ENCODE measurements around the gene SH3TC2. TPM values are rescaled to one million over a fixed set of nuclear protein-coding genes. Genes with fewer than 3 reads are reported as not detected.

Gene SH3TC2
- total and polyA plus RNA-seq, 2 donors (not counting 1 experiment from before 2014, with no cell fraction given): not detected

- Histone ChIP-seq H3K36me3 (replicated peaks in 1 of 2; ENCODE audit: control extremely low read depth in 1 of 2, control insufficient read depth in 1 of 2, extremely low read depth in 1 of 2, insufficient read depth in 2 of 2, low read length in 1 of 2) (no peaks in the 10 kb centered on the region), H3K9ac (ENCODE audit: low read length) (no peak overlapping the region), H3K79me2 (ENCODE audit: control insufficient read depth, insufficient read depth, low read length) (no peaks in the 10 kb centered on the region), H3K27ac (ENCODE audit: low read length in 2 of 2) (no peak overlapping the region), H4K20me1 (ENCODE audit: control insufficient read depth, insufficient read depth, low read length, poor library complexity, severe bottlenecking) (no peaks in the 10 kb centered on the region), H3K4me2 (replicated peaks; ENCODE audit: low read depth, low read length, poor library complexity, severe bottlenecking) (no peak overlapping the region), H3K27me3 (replicated peaks in 1 of 4; ENCODE audit: control extremely low read depth in 1 of 4, control insufficient read depth in 3 of 4, insufficient read depth in 4 of 4, low read length in 3 of 4) (no peaks in the 10 kb centered on the region), H2AFZ (ENCODE audit: insufficient read depth, low read depth, low read length, poor library complexity, severe bottlenecking) (no peak overlapping the region), H3K9me3 (ENCODE audit: control extremely low read depth in 1 of 3, control insufficient read depth in 2 of 3, insufficient read depth in 1 of 3, low read length in 2 of 3) (no peaks in the 10 kb centered on the region), H3K4me3 (ENCODE audit: control extremely low read depth in 1 of 5, extremely low read depth in 1 of 5, insufficient read depth in 1 of 5, low read depth in 2 of 5, low read length in 4 of 5) (no peak overlapping the region), H3K4me1 (ENCODE audit: control insufficient read depth in 2 of 2, insufficient read depth in 2 of 2, low read length in 2 of 2) (no peaks in the 10 kb centered on the region)
- TF ChIP-seq EZH2 (IDR thresholded peaks at IDR 0.05; ENCODE audit: borderline replicate concordance, insufficient read depth, low read depth, low read length, poor library complexity, severe bottlenecking) (no peak), CTCF (IDR thresholded peaks at IDR 0.05) (no peak)
- no peak for DNase-seq
- Mint-ChIP-seq H3K4me3 (no peak overlapping the region), H3K4me1 (no peaks in the 10 kb centered on the region), H3K27me3 (peaks cover 26% of the 10 kb centered on the region), H3K9me3 (ENCODE audit: insufficient read depth) (no peaks in the 10 kb centered on the region), H3K27ac (no peak overlapping the region)
- 40% methylated on average over 2 of the region's 3 CpGs for WGBS (ENCODE audit: insufficient coverage)
- no peak for ATAC-seq (ENCODE audit: low read depth)
- intact Hi-C loops (cut with micrococcal nuclease): no loop called here
- POLR2A ChIA-PET: no interaction called here
- CTCF ChIA-PET: interaction anchor here (0.8 to 10.0 kb wide), 6 partner anchors 33 to 271 kb away, joined by 3 to 172 read pairs (median 6); no protein-coding TSS in a partner anchor
These were observed 59.8 kb downstream of the SH3TC2 start for GRCh38 chr5:149002761-149003689.

- DNase-seq (no peak), ATAC-seq (ENCODE audit: low read depth) (no peak)
- Mint-ChIP-seq H3K4me3 (no peak overlapping the region), H3K27me3 (peaks cover 27% of the 10 kb centered on the region), H3K4me1 (no peaks in the 10 kb centered on the region), H3K27ac (no peak overlapping the region), H3K9me3 (ENCODE audit: insufficient read depth) (no peaks in the 10 kb centered on the region)
- H3K9me3 ChIP-seq (ENCODE audit: control extremely low read depth in 1 of 3, control insufficient read depth in 2 of 3, insufficient read depth in 1 of 3, low read length in 2 of 3): no peaks in the 10 kb centered on the region
- no peak overlapping the region for H3K4me2 ChIP-seq (replicated peaks; ENCODE audit: low read depth, low read length, poor library complexity, severe bottlenecking)
- H3K4me1 ChIP-seq (ENCODE audit: control insufficient read depth in 2 of 2, insufficient read depth in 2 of 2, low read length in 2 of 2): no peaks in the 10 kb centered on the region
- CTCF ChIA-PET: interaction anchor here (1.1 to 10.0 kb wide), 4 partner anchors 14 to 270 kb away, joined by 3 to 172 read pairs (median 9); no protein-coding TSS in a partner anchor
- H3K27ac ChIP-seq (ENCODE audit: low read length in 2 of 2): no peak overlapping the region
- intact Hi-C loops (cut with micrococcal nuclease): no loop called here
- H3K27me3 ChIP-seq (replicated peaks in 1 of 4; ENCODE audit: control extremely low read depth in 1 of 4, control insufficient read depth in 3 of 4, insufficient read depth in 4 of 4, low read length in 3 of 4): no peaks in the 10 kb centered on the region
- H2AFZ ChIP-seq (ENCODE audit: insufficient read depth, low read depth, low read length, poor library complexity, severe bottlenecking): no peak overlapping the region
- no peaks in the 10 kb centered on the region for H3K79me2 ChIP-seq (ENCODE audit: control insufficient read depth, insufficient read depth, low read length)
- no peaks in the 10 kb centered on the region for H3K36me3 ChIP-seq (replicated peaks in 1 of 2; ENCODE audit: control extremely low read depth in 1 of 2, control insufficient read depth in 1 of 2, extremely low read depth in 1 of 2, insufficient read depth in 2 of 2, low read length in 1 of 2)
- TF ChIP-seq CTCF (IDR thresholded peaks at IDR 0.05) (no peak), EZH2 (IDR thresholded peaks at IDR 0.05; ENCODE audit: borderline replicate concordance, insufficient read depth, low read depth, low read length, poor library complexity, severe bottlenecking) (no peak)
- WGBS (ENCODE audit: insufficient coverage): 100% methylated on average over 1 of the region's 5 CpGs
- H3K9ac ChIP-seq (ENCODE audit: low read length): no peak overlapping the region
- H3K4me3 ChIP-seq (ENCODE audit: control extremely low read depth in 1 of 5, extremely low read depth in 1 of 5, insufficient read depth in 1 of 5, low read depth in 2 of 5, low read length in 4 of 5): no peak overlapping the region
- H4K20me1 ChIP-seq (ENCODE audit: control insufficient read depth, insufficient read depth, low read length, poor library complexity, severe bottlenecking): no peaks in the 10 kb centered on the region
- POLR2A ChIA-PET: no interaction called here
These were observed 60.8 kb downstream of the SH3TC2 start for GRCh38 chr5:149002053-149002452.

Data from B cell (primary cell).